HEK293T (cell line): ENCODE data around the gene BMP7.

Experiments used
- CTCF ChIA-PET: fragments of 350-600 bp; formaldehyde crosslinking; extraction: SDS; loops from one replicate; lab custom pipeline; 2021; ENCODE audit warnings: antibody characterized with exemption, inconsistent platforms; lab: Yijun Ruan, JAX
- POLR2A ChIA-PET: fragments of 350-600 bp; formaldehyde crosslinking; extraction: SDS; loops from one replicate; lab custom pipeline; 2020; ENCODE audit warnings: antibody characterized with exemption, inconsistent platforms; lab: Yijun Ruan, JAX
- DNase-seq: peaks from one replicate; pipeline ENCODE4 v3.0.0; 2012; ENCODE audit warnings: mixed read lengths; ENCODE audit errors: extremely low spot score
- ARNT ChIP-seq: fragments of 450-650 bp; IDR thresholded peaks from 2 replicates; pipeline ENCODE4 v1.6.1; 2017; ENCODE audit warnings: mild to moderate bottlenecking
- BHLHE40 ChIP-seq: fragments of 450-650 bp; IDR thresholded peaks from 2 replicates; pipeline ENCODE4 v1.6.1; 2016; ENCODE audit warnings: mild to moderate bottlenecking, moderate library complexity, borderline replicate concordance
- CTBP1 ChIP-seq: fragments of 450-650 bp; IDR thresholded peaks from 2 replicates; pipeline ENCODE4 v1.6.1; 2016; ENCODE audit warnings: borderline replicate concordance
- ELF4 ChIP-seq: fragments of 450-650 bp; IDR thresholded peaks from 2 replicates; pipeline ENCODE4 v1.6.1; 2017; ENCODE audit warnings: antibody characterized with exemption
- FOXA1 ChIP-seq: fragments of 450-650 bp; IDR thresholded peaks from 2 replicates; pipeline ENCODE4 v1.6.1; 2016; ENCODE audit warnings: mild to moderate bottlenecking
- FOXK2 ChIP-seq: fragments of 450-650 bp; IDR thresholded peaks from 2 replicates; pipeline ENCODE4 v1.6.1; 2016; ENCODE audit warnings: mild to moderate bottlenecking
- FOXM1 ChIP-seq: fragments of 450-650 bp; IDR thresholded peaks from 2 replicates; pipeline ENCODE4 v1.6.1; 2017; ENCODE audit warnings: mild to moderate bottlenecking, borderline replicate concordance
- HDGF ChIP-seq: fragments of 450-650 bp; IDR thresholded peaks from 2 replicates; pipeline ENCODE4 v1.6.1; 2017; ENCODE audit warnings: antibody characterized with exemption, borderline replicate concordance
- L3MBTL2 ChIP-seq: fragments of 450-650 bp; conservative IDR thresholded peaks from 2 replicates; pipeline ENCODE4 v1.6.1; 2016; ENCODE audit warnings: mild to moderate bottlenecking
- LEF1 ChIP-seq: fragments of 450-650 bp; IDR thresholded peaks from 2 replicates; pipeline ENCODE4 v1.6.1; 2017; ENCODE audit warnings: mild to moderate bottlenecking, borderline replicate concordance
- NFRKB ChIP-seq: fragments of 450-650 bp; IDR thresholded peaks from 2 replicates; pipeline ENCODE4 v1.6.1; 2016; ENCODE audit warnings: mild to moderate bottlenecking, moderate library complexity
- SP1 ChIP-seq: fragments of 450-650 bp; IDR thresholded peaks from 2 replicates; pipeline ENCODE4 v1.6.1; 2017
- SUZ12 ChIP-seq: fragments of 450-650 bp; IDR thresholded peaks from 2 replicates; pipeline ENCODE4 v1.6.1; 2016; ENCODE audit warnings: mild to moderate bottlenecking
- TARDBP ChIP-seq: fragments of 450-650 bp; IDR thresholded peaks from 2 replicates; pipeline ENCODE4 v1.6.1; 2016
- ZNF384 ChIP-seq: fragments of 450-650 bp; IDR thresholded peaks from 2 replicates; pipeline ENCODE4 v1.6.1; 2016
- TF ChIP-seq, protein P1 (sequence below): fragments of 450-650 bp; IDR thresholded peaks from 2 replicates; pipeline ENCODE4 v1.6.1; 2016

Gene BMP7

DNA sequence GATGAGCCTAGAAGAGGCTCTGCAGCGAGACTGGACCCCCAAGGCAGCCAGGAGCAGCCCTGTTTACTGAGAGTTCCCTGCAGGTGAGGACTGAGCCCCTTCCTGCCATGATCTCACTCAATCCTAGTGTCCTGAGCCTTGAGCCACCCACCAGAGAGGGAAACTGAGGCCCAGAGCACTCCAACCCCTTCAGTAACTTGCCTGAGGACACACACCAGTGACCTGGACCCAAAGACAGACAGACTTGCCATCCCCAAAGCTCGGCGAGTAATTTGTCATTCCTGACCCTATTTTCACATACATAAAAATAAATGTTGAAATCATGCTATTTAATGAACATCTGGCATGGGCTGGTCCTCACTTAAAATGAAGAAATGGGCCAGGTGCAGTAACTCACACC lies 16.7 kb downstream of the BMP7 start:
- ChIA-PET CTCF (no interaction called here), POLR2A (no interaction called here)
- TF ChIP-seq CTBP1 (no peak), FOXM1 (no peak)
- DNase-seq: no peak

DNA sequence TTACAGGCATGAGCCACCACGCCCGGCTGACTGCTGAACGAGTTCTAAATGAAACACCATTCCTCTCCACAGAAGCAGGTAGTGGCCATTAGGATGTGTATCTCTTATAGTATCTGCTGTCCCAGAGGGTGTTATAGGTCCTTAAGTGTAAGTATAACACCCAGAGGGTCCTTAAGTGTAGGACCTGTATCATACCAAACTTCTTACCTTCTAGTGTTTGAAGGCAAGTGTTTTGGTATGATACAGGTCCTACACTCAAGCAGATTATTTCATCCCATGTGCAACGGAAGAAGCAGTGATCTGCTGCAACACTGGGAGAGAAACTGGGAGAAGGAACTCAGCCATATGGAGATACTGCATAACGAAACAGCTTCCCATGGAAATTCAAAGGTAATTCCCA lies 17.4 kb downstream of the BMP7 start:
- TF ChIP-seq FOXK2: no peak
- no peak for TF ChIP-seq ELF4
- no peak for TF ChIP-seq TARDBP
- TF ChIP-seq LEF1: no peak
- TF ChIP-seq FOXM1: no peak
- no peak for TF ChIP-seq SUZ12
- TF ChIP-seq CTBP1: no peak
- TF ChIP-seq NFRKB: no peak
- TF ChIP-seq, protein P1, sequence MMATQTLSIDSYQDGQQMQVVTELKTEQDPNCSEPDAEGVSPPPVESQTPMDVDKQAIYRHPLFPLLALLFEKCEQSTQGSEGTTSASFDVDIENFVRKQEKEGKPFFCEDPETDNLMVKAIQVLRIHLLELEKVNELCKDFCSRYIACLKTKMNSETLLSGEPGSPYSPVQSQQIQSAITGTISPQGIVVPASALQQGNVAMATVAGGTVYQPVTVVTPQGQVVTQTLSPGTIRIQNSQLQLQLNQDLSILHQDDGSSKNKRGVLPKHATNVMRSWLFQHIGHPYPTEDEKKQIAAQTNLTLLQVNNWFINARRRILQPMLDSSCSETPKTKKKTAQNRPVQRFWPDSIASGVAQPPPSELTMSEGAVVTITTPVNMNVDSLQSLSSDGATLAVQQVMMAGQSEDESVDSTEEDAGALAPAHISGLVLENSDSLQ: no peak
- TF ChIP-seq ARNT: no peak
- TF ChIP-seq L3MBTL2: no peak
- no peak for TF ChIP-seq HDGF
- TF ChIP-seq ZNF384: no peak
- no peak for TF ChIP-seq FOXA1
- no peak for TF ChIP-seq BHLHE40
- no peak for TF ChIP-seq SP1
- ChIA-PET POLR2A (no interaction called here), CTCF (no interaction called here)
- DNase-seq: no peak

DNA sequence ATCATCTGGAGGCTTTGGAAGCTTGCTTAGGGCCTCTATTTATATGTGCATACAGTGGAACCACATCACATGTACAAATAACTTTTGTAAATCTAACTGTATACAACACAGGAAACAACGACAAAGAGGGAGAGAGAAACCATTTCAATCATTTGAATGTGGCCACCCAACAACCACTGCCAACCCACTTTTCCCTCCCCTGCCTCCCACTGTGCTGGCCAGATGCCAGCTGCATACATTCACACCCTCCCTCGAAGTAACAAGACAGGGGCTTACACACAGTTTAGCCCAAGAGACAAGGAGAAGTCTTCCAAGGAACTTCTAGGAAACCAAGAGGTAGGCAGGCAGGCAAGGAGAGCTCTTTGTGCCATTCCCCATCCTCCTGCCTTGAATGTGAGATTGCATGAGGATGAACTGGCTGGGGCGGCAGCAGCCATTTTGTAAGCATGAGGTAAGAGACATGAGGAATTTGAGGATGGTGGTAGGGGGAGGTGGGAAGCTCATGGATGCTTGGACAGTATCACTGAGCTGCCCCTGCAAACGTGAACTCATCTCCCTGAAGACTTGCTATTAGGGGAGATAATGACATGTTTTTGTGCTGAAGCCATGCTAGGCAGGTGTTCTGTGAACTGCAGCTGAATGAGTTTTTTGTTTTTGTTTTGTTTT lies 18.2 kb downstream of the BMP7 start:
- CTCF ChIA-PET: interaction anchor here (0.6 kb wide), 1 partner anchor 231 kb away, joined by 3 read pairs; no protein-coding TSS in a partner anchor
- DNase-seq: no peak
- TF ChIP-seq FOXA1 (no peak), L3MBTL2 (peak; percentile 38), BHLHE40 (no peak), ELF4 (no peak)
- POLR2A ChIA-PET: no interaction called here

DNA sequence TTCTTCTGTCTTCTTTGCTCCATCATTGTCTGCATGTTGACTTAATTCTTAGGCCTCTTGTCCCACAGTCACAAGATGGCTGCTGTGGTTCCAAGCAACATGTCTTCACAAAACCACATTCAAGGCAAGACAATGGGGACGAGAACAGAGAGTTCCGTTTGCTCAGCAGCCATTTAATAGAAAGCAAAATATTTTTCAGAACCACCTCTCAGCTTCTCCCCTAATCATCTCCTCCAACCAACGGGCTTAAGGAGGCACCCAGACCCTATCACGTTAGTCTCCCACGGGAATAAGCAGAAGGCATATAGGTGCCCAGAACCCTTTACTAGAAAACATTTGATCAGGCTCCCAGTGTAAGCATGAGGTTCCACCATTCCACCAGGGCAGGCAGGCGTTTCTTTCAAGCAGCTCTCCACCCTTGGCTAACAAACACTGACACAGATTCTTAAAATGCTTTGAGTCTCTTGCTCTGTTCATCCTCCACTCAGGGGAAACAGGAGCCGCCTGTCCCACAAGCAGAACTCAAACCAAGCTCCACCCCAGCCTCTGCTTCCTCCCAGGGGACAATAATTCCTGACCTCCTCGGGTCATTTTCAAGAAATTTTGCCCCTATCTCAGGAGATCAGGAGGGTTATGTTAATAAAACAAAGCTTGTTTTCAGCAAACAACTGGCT lies 19.0 kb downstream of the BMP7 start:
- ChIA-PET POLR2A (no interaction called here), CTCF (no interaction called here)
- no peak for TF ChIP-seq FOXK2
- TF ChIP-seq BHLHE40: no peak
- no peak for DNase-seq

DNA sequence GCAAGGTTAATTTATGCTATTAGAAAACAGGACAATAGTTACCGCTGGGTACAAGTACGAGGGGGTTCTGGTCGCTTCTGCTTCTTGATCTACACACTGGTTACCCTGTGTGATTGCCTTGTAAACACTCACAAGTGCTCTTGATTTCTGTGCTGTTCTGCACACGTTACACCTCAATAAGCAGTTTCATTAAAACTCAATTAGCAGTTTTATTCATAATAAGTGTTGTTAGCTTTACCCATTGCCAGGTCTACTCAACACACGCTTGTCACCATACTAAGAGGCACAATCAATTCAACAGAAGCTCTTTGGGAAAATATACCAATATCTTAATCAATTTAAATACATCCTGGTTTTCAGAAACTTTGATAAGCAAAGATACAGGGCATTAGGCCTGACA lies 20.4 kb downstream of the BMP7 start:
- ChIA-PET CTCF (no interaction called here), POLR2A (no interaction called here)
- DNase-seq: no peak
- TF ChIP-seq SP1 (no peak), SUZ12 (no peak), ARNT (no peak), CTBP1 (no peak), ELF4 (no peak), FOXK2 (no peak), BHLHE40 (no peak), TARDBP (no peak), HDGF (no peak), ZNF384 (no peak), L3MBTL2 (no peak), LEF1 (no peak), NFRKB (no peak), FOXA1 (no peak), FOXM1 (no peak)
- TF ChIP-seq, protein P1: no peak

DNA sequence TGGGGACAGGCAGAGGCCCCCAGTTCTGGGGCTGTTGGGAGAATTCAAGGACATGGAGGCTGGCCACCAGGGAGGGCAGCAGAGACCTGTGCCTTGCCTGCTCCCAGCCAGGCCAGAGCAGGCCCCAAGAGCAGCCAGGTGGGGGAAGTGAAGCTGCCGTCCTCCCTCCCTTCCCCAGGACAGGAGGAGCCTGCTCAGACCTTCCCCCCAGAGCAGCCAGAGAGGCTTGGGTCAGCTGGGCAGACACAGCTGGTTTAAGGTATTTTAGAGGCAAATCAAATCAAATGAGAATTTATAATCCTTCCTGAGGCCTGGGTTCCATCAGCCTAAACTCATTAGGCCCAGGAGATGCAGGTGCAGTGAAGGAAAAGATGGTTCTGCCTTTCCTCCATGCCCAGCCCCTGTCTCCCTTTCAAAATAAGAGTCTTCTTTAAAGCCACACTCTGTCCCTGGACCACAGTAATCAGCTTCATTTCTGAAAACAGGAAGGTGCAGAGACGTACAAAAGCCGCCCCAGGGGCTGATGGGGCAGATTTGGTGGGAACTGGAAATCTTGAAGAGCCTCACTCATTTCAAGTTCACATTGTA lies 21.7 kb downstream of the BMP7 start:
- POLR2A ChIA-PET: no interaction called here
- no peak for TF ChIP-seq ZNF384
- TF ChIP-seq FOXA1: no peak
- no peak for TF ChIP-seq BHLHE40
- no peak for TF ChIP-seq TARDBP
- TF ChIP-seq LEF1: no peak
- no peak for TF ChIP-seq HDGF
- no peak for TF ChIP-seq FOXK2
- TF ChIP-seq NFRKB: no peak
- TF ChIP-seq L3MBTL2: no peak
- DNase-seq: no peak
- CTCF ChIA-PET: no interaction called here

DNA sequence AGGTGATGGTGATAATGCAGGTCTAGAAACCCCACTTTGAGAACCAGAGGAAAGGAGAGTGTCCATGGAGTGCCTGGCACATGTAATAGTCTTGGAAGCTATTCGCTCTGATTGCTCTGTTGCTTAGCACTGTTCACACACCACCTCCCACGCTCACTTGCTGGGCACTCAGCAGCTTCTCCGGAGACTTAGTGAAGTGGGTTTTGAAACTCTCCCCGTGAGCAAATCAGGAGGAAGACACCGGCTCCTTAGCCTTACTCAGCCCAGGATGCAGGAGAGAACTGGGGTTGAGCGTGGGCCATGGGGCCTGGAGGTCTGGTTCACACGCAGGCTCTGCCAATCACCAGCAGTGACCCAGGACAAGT lies 22.2 kb downstream of the BMP7 start:
- TF ChIP-seq NFRKB (no peak), ARNT (no peak)
- ChIA-PET CTCF (no interaction called here), POLR2A (no interaction called here)

More for the DNA sequence above, 22.2 kb downstream of the BMP7 start:
- no peak for DNase-seq
